ENCODE data around the gene ZNF423.

Gene ZNF423

GRCh38 chr16:49687476-49688002 lies 168.4 kb downstream of the ZNF423 start:
- Histone ChIP-seq H3K79me2 (ENCODE audit: control insufficient read depth, low read length) (no peaks in the 10 kb centered on the region), H3F3A (ENCODE audit: control insufficient read depth, insufficient read depth) (no peaks in the 10 kb centered on the region), H3K4me3 (ENCODE audit: low read length) (no peak overlapping the region), H3K9me3 (ENCODE audit: control insufficient read depth, insufficient read depth, low read length) (no peaks in the 10 kb centered on the region), H3K9me2 (replicated peaks; ENCODE audit: control insufficient read depth, low read length) (no peaks in the 10 kb centered on the region), H3K36me3 (ENCODE audit: control insufficient read depth, low read length) (no peaks in the 10 kb centered on the region), H3K4me2 (ENCODE audit: low read length) (no peak overlapping the region), H3K27me3 (ENCODE audit: control insufficient read depth, low read length) (no peaks in the 10 kb centered on the region), H3K27ac (ENCODE audit: low read depth, low read length) (no peak overlapping the region), H4K20me1 (ENCODE audit: control insufficient read depth, insufficient read depth, low read depth, low read length) (no peaks in the 10 kb centered on the region), H3K4me1 (ENCODE audit: control insufficient read depth, low read length) (no peaks in the 10 kb centered on the region)
- no peak for TF ChIP-seq EZH2phosphoT487 (IDR thresholded peaks at IDR 0.05; ENCODE audit: borderline replicate concordance, low read length)
- TF ChIP-seq CTCF (IDR thresholded peaks at IDR 0.05; ENCODE audit: low read depth, low read length, poor library complexity, severe bottlenecking) = no peak

GRCh38 chr16:49684696-49685095 lies 171.2 kb downstream of the ZNF423 start:
- H3K79me2 ChIP-seq (ENCODE audit: control insufficient read depth, low read length) = no peaks in the 10 kb centered on the region
- H3K4me1 ChIP-seq (ENCODE audit: control insufficient read depth, low read length) = no peaks in the 10 kb centered on the region
- H3K9me3 ChIP-seq (ENCODE audit: control insufficient read depth, insufficient read depth, low read length) = no peaks in the 10 kb centered on the region
- H3K27me3 ChIP-seq (ENCODE audit: control insufficient read depth, low read length) = no peaks in the 10 kb centered on the region
- no peaks in the 10 kb centered on the region for H4K20me1 ChIP-seq (ENCODE audit: control insufficient read depth, insufficient read depth, low read depth, low read length)
- TF ChIP-seq EZH2phosphoT487 (IDR thresholded peaks at IDR 0.05; ENCODE audit: borderline replicate concordance, low read length) = no peak
- no peak for TF ChIP-seq CTCF (IDR thresholded peaks at IDR 0.05; ENCODE audit: low read depth, low read length, poor library complexity, severe bottlenecking)
- no peak overlapping the region for H3K27ac ChIP-seq (ENCODE audit: low read depth, low read length)
- no peaks in the 10 kb centered on the region for H3F3A ChIP-seq (ENCODE audit: control insufficient read depth, insufficient read depth)
- no peak overlapping the region for H3K4me3 ChIP-seq (ENCODE audit: low read length)
- H3K9me2 ChIP-seq (replicated peaks; ENCODE audit: control insufficient read depth, low read length) = no peaks in the 10 kb centered on the region
- H3K36me3 ChIP-seq (ENCODE audit: control insufficient read depth, low read length) = no peaks in the 10 kb centered on the region
- H3K4me2 ChIP-seq (ENCODE audit: low read length) = no peak overlapping the region

GRCh38 chr16:49682577-49683165 lies 173.2 kb downstream of the ZNF423 start:
- TF ChIP-seq CTCF (IDR thresholded peaks at IDR 0.05; ENCODE audit: low read depth, low read length, poor library complexity, severe bottlenecking) = no peak
- no peak for TF ChIP-seq EZH2phosphoT487 (IDR thresholded peaks at IDR 0.05; ENCODE audit: borderline replicate concordance, low read length)
- no peaks in the 10 kb centered on the region for H3K4me1 ChIP-seq (ENCODE audit: control insufficient read depth, low read length)

More at GRCh38 chr16:49682577-49683165, 173.2 kb downstream of the ZNF423 start:
- Histone ChIP-seq H3K27ac (ENCODE audit: low read depth, low read length) (no peak overlapping the region), H3K79me2 (ENCODE audit: control insufficient read depth, low read length) (no peaks in the 10 kb centered on the region), H3F3A (ENCODE audit: control insufficient read depth, insufficient read depth) (no peaks in the 10 kb centered on the region), H3K27me3 (ENCODE audit: control insufficient read depth, low read length) (no peaks in the 10 kb centered on the region), H3K9me2 (replicated peaks; ENCODE audit: control insufficient read depth, low read length) (no peaks in the 10 kb centered on the region), H3K4me2 (ENCODE audit: low read length) (no peak overlapping the region), H3K36me3 (ENCODE audit: control insufficient read depth, low read length) (no peaks in the 10 kb centered on the region), H3K9me3 (ENCODE audit: control insufficient read depth, insufficient read depth, low read length) (no peaks in the 10 kb centered on the region), H4K20me1 (ENCODE audit: control insufficient read depth, insufficient read depth, low read depth, low read length) (no peaks in the 10 kb centered on the region), H3K4me3 (ENCODE audit: low read length) (no peak overlapping the region)

All from DOHH2 (cell line).